ENCODE results near the gene CCND2.
"Not testable (repeated sequence)": the region's sequence is repeated elsewhere in the genome, so short reads cannot be mapped to it uniquely, and the experiment has no call there.

The CCND2 gene

DNA sequence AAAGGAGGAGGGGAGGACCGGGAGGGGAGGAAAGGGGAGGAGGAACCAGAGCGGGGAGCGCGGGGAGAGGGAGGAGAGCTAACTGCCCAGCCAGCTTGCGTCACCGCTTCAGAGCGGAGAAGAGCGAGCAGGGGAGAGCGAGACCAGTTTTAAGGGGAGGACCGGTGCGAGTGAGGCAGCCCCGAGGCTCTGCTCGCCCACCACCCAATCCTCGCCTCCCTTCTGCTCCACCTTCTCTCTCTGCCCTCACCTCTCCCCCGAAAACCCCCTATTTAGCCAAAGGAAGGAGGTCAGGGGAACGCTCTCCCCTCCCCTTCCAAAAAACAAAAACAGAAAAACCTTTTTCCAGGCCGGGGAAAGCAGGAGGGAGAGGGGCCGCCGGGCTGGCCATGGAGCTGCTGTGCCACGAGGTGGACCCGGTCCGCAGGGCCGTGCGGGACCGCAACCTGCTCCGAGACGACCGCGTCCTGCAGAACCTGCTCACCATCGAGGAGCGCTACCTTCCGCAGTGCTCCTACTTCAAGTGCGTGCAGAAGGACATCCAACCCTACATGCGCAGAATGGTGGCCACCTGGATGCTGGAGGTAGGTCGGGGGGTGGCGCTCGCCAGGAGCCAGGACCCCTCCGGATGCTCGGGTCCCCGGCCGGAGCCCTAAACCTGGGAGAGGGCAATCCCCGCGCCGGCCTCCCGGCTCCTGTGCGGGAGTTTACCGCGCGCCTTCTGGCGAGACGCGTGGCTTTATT, at the start of gene CCND2:
Gene CCND2, plus strand, starts transcription at position 111 of the 744 bp plus-strand sequence. Its CDS starts 279 bp downstream, at position 390.
- peak; percentile 46 for DNase-seq

DNA sequence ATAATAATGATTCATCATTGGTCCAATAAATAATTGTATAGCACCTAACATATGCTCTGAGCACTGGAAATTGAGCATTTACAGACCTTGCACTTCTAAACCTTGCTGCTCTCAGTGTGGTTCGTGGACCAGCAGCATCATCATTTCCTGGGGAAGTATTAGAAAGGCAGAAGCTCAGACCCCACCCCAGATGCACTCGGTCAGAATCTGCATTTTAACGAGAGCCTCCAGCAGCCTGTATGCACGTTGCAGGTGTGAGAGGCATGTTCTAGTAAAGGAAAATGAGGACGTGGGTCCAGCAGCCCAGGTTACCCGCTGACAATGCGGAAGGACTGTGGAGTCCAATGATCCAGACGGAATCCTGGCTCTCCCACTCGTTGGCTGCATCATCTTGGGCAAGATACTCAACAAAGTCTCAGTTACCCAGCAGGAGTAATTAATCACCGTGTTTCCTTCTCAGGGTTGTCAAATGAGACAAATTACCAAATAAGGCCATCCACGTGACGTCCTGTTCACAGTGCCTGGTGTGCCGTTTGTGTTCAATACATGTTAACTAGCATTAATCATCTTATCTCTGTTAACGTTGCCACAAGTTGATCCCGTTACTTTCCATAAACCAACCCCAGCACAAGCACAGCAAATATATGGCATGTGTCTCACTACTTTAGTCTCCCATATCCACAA, 49.2 kb upstream of the CCND2 start:
- no peak for DNase-seq

DNA sequence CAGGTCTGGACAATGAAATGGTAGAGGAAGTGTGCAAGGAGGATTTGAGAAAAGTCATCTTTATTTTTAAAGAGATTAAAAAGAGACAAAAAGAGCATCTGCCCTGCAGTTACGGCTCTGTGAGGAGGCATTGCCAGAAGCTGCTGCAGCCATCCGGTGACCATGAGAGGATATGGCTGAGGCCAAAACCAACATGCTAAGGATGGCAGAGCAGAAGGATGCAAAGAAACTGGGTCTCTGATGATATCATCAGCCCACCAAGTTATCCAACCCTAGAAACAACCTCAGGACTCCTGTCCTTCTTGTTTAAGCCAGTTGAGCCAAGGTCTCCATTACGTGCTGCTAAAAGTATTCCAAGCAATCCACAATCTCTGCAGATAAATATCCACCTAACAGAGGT, 48.0 kb upstream of the CCND2 start:
- DNase-seq: no peak

DNA sequence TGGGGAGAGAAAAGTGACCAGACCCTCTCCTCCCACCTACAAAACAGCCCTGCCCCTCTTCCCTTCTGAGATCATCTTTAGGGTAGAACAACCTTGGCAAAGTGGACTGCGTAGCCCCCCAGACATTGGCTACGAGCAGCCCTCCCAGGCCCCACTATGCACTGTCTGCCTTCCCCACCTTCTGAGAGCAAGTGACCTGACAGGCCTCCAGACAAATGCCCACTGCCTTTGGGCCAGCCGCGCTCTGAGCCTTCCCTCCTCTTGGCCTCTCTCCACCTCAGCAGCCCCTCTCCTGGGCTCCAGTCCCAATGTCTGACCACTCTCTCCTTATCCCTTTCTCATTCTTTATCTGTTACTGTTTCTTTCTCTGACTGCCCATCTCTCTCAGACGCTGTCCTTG, 46.5 kb upstream of the CCND2 start:
- DNase-seq: no peak

DNA sequence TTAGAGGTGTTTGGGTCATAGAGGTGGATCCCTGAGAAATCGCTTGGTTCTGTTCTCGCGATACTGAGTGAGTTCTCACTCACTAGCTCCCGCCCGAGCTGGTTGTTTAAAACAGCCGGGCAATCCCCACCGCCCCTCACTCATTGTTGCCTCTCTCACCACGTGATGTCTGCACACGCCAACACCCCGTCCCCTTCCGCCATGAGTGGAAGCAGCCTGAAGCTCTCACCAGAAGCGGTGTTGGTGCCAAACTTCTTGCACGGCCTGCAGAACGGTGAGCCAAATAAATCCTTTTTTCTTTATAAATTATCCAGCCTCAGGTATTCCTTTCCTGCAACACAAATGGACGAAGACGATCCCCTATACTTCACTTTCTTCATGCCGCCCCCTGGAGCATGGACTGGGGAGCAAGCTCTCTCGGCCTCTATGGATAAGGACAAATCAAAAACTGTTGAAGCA, 45.4 kb upstream of the CCND2 start:
- no peak for DNase-seq

DNA sequence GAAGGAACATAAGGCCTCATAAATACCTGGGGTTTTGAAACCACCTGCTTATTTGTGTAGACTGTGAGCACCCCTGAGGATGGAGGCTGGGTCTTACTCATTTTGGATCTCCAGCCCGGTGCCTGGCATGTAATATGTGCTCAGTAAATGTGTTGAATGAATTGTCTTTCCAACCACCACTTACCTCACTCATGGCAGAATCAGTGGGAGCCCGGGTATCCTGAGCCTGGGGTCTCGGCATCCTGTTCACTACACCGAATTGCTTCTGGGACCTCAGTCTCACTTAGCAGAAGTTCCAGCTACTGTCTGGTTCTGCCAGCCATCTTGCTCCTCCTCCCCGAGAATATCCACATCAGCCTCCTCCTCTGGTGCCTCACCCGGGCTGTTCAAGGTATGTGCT, 43.0 kb upstream of the CCND2 start:
- DNase-seq: no peak

DNA sequence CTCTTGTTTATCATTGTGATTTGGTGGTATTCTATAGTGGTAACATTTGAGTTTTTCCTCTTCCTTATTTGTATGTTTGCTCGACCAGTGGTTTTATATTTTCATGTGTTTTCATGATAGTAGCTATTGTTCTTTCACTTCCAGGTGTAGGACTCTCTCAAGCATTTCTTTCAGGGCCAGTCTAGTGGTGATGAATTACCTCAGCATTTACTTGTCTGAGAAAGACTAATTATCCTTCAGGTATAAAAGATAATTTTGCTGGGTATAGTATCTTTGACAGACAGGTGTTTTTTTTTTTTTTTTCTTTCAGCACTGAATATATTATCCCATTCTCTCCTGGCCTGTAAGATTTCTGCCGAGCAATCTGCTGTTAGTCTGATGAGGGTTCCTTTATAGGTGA, 35.0 kb upstream of the CCND2 start:
- DNase-seq: no peak

DNA sequence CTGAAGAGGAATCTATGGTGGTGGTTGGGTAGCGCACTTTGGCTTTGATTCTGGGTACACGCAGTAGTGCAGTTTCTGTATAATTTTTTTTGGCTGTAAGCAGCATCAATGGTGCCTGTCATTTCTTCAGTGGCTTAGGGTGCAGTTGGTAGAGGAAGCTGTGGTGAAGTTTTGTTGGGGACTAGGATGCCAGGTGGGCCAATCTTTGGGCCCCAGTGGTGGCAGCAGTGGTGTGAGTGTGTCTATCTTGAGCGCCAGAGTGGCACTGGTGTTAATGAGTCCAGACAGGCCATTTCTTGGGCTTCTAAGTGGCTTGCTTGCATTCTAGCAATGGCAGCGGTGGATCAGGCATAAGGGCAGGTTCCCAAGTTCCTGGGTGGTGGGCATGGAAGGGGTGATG, 33.8 kb upstream of the CCND2 start:
- DNase-seq: no peak

DNA sequence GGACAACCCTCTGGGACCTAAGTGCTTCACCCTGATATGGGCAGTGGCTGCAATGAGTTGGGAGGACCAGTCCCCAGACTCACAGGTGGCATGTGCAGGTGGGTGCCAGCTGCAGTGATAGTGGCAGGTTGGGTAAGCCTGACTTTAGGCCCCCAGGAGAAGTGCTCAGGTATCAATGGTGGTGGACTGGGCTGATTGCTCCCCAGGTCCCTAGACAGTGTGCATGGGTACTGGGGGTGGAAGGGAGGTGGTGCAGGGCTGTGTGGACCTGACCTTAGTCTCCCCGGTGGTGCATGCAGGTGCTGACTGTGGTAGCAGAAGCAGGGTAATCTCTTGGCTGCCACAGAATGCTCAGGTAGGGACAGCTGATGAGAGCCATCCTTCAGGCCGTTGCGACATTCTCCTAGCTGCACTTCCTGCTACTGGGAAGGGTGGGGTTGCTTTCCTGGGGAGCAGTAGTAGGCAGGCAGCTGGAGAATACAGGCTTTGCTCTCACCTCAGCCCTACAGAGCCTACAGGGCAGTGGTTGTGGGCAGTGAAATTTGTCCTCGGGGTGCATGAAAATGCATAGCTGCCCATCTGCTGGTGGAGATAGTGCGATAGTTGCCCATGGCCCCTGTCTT, 33.3 kb upstream of the CCND2 start:
- DNase-seq: no peak

DNA sequence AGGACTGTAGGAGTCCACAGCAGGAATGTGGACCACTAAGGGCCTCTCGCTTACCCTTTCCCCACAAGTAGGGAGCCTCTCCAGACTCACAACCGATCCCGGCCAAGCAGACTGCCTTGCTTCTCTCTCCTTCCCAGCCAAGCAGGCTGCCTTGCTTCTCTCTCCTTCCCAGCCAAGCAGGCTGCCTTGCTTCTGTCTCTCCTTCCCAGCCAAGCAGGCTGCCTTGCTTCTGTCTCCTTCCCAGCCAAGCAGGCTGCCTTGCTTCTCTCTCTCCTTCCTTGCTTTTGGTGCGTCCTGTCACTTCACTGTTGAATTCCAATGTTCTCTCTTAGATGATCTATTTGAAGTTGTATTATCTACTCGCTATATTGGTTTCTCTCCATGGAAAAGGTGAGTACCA, 32.6 kb upstream of the CCND2 start:
- DNase-seq: no peak

DNA sequence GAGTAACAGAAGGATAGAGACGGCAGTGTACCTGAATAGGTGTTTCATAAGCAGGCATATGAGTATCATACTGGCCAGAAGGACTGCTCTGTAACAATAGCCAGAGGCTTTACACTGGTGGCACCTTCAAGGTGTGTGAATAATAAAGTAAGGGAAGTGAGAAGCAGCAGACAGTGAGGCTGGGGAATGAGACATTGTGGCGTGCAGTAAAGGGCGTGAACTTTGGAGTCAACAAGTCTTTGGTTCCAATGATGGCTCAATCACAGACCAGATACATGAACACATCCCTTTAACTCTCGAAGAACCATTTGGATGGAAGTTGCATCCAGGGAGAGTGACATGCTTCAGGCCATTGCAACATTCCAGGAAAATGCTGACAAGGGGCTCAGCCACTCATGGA, 32.0 kb upstream of the CCND2 start:
- no peak for DNase-seq

DNA sequence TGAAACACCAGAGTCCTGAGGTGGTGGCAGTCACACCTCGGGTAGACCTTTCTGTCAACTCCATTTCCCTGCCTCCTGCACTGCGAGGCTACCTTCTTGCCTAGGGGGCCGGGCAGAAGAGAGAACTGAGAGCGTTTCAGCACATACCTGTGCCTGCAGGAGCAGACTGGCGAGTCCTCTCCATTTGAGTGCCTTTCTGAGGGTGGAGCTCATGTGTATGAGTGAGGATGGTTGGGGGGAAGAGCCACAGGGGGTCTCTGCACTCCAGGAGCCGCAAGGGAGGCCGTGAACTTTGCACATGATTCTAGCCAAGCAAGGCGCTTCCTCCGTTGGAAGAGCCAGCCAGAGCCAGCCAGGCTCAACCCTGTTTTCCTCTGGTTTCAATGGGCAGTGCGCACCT, 31.0 kb upstream of the CCND2 start:
- no peak for DNase-seq

DNA sequence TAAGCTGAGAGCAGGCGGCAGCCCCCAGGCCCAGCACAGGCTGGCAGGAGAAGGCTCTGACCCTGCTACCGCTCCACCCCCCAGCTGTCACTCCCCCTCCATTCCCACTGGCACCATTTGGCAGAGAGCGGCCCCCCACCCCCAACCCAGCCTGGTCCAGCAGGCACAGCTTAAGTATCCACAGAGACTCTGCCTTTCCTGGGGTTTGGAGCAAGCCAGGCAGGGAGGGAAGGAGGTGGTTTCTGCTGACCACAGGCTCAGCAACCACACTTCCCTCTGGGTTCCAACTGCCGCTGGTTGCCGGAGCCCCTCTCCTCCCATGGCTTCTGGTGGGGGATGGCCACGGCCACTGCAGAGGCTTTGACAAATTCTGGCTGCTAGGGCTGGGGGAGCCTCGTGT, 30.5 kb upstream of the CCND2 start:
- DNase-seq: no peak

DNA sequence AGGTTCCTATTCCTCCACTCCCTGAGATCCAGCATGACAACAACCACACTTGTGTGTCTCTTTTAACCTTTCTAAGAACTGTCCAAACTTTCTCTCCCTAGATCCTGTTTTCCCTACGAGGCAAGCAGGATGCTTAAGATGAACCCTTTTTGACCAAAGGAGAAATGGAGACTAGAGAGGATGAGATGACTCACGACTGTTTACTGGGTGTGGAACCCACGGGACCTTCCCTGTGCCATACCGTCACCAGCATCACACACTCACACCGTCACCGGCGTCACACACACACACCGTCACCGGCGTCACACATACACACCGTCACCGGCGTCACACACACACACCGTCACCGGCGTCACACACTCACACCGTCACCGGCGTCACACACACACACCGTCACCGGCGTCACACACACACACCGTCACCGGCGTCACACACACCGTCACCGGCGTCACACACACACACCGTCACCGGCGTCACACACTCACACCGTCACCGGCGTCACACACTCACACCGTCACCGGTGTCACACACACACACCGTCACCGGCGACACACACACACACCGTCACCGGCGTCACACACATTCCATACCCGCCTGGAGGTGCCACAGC, 30.0 kb upstream of the CCND2 start:
- DNase-seq: not testable (repeated sequence)

DNA sequence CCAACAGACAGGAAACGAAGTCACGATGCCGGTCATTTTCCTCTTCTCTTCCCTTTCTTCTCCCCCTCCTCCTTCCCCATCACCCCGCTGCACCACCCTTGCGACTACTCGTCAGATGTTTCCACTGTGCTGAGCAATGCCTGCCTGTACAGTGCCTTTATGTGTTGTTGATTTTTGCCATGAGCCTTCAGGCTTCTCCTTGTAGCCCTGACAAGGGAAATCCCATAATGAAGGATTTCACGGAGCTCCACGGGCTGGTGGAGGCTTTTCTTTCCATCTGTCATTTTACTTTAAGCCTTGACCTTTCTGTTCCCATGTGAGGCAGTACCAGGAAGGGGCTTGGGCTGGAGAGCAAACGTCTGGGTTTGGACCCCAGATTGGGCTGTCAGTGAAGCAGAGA, 28.7 kb upstream of the CCND2 start:
- no peak for DNase-seq

DNA sequence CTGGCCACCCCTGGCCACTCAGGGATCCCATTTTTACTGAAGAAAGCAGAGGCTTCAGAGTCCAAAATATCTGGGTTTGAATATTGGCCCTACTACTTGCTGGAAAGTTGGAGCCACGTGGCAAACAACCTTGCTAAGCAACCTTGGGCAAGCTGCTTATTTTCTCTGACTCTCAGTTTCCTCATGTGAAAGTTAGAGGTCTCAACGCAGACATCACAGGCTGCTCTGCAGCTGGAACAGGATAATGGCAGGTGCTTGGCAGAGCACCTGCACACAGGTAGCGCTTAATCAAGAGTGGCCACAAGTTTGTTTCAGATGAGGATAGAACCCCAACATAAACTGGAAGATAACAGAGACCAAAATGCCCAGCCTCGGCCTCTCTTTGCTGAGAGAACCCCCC, 28.1 kb upstream of the CCND2 start:
- no peak for DNase-seq

DNA sequence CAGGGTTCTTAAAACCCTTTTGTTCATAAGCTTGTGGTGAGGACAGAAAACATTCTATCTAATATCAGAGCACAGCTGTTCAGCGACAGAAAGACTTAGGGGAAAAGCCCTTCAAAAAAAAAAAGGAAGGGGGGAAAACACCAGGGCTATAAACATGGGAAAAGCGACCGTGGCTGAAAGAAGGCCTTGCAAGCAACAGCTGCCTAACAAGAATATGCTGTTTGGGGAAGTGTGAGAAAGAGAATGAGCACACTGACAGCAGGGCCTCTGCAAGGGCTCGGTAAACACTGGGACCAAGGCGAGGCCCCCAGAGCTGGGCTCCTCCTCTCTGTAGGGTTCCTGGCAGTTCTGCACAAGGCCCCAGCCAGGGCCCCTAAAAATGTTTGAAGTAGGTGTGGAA, 27.4 kb upstream of the CCND2 start:
- DNase-seq: no peak

DNA sequence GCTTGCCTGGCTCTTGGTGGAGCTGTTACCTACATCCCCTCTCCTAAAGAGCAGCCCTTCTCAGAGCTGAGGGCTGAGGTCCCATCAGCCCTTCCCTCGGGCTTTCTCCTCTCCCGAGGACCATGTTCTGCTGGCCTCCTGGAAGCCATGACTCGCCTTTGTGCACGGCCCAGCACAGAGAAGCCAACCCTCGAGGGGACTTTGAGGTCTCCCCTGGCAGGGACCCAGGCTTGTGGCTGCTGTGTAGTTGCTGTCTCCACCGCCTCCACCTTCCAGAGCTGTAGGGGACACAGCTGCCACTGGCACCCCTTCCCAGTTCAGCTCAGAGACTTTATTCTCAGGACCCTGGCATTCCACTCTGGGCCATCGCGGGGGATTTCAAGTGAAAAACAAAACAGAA, 22.9 kb upstream of the CCND2 start:
- no peak for DNase-seq

DNA sequence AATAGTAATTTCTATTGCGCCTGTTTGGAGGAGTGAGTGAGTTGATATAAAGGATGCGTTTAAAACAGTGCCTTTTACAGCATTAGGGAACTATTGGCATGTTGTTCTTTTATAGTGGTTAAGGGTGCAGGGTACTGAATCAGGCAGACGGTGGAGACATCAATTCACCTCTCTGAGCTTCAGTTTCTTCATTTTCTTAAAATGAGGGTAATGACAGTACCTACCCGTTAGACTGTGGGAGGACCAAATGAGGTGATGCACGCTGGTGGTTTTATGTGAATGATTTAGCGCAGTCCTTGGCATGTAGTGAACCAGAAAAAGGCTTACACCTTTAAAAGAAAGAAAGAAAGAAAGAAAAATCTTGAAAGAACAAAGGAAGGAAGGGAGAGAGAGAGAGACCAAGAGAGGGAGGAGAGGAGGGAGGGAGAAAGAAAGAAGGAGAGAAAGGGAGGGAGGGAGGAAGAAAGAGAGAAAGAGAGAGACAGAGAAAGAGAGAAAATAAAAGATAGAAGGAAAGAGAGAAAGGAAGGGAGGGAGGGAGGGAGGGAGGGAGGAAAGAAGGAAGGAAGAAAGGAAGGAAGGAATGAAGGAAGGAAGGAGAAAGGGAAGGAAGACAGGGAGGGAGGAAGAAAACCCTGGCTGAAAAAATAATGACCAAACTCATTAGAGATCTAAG, 22.2 kb upstream of the CCND2 start:
- DNase-seq: no peak

DNA sequence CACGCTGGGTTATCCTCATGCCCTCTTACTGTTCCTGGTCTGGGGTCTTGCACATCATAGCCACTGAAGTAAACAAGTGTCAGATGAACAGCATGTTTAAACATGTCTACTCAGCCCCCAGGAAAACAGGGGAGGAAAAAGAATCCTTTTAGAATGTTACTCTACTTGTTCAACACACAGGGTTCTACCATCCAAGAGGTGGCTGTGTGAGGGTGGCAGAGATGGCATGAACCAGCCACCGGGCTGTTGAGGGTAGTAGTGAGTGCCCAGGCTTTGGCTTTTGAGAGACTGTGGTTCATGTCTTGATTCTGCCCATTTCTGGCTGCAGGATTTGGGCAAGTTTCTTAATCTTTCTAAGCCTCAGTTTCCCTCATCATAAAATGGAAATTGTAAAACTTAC, 21.6 kb upstream of the CCND2 start:
- no peak for DNase-seq

DNA sequence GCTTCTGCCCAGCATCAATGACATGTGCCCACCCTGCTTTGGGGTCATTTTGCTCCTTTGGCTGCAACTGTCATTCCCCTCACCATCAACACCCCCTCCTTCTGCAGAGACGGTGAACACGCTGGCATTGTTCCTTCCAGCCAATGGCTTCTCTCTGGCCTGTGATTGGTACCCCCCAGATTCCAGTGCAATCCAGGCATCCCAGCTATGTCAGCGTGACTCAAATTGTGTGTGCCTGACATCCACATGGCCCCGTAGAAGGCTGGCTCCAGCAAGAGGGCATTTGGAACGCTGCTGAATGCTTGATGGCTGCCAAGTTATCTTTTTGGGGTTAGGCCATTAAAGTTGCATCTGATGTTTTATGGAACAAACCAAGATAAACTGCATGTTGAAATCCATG, 21.0 kb upstream of the CCND2 start:
- no peak for DNase-seq

DNA sequence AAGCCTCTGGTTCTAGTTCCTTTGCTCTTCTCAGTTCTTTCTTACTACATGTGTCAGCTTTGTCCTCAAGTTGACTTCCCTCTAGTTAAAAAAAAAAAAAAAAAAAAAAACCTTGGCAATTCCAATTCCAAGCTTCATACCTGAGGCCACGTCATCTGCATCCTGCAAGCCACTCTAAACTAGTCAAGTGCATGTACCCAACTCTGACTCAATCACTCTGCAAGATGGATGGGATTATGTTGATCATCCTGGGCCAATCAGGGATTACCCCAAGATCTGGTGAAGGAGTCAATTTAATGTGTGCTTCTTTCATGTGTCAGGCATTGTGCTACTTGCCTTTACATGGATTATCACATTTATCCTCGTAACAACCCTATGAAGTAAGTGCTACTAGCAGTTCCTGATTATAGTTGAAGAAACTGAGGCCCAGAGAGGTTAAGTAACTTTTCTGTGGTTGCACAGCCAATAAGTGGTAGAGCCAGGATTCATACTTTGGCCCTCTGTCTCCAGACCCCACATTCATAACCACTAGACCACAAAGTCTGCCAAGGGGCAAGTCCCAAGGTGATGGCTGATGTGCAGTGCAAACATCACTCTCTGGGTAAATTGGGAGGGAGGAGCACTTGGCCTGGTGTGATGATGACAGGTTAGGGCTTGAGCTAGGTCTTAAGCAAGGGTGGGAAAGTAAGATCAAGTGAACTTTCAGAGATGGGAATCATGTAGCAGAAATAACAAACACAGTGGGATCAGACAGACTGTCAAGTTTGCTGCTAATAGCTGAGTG, 17.3 kb upstream of the CCND2 start:
- DNase-seq: no peak

All from NCI-H146 (cell line).